K562 (cell line): Measurements from ENCODE around the gene PRKAR2B.

ENCODE experiments used
- ATF3 ChIP-seq, 2 experiments: fragments of 450-650 bp in 1 of 2; sonication (generic) in 1 of 2; formaldehyde crosslinking in 1 of 2; IDR thresholded peaks in 1 of 2; conservative IDR thresholded peaks in 1 of 2; 2 replicates each; pipeline versions ENCODE4 v1.6.1 to v1.8.1; 2016 to 2023; ENCODE audit warnings: mild to moderate bottlenecking in 2 of 2, moderate library complexity in 2 of 2, inconsistent platforms in 1 of 2, missing genetic modification reagents in 1 of 2
- FOXJ2 ChIP-seq: fragments of 200-800 bp; sonication (Bioruptor generic); IDR thresholded peaks from 2 replicates; pipeline ENCODE4 v1.6.1; 2016; ENCODE audit warnings: missing genetic modification characterization, missing compliant biosample characterization
- NONO ChIP-seq, 2 experiments: fragments of 200-400 bp in 1 of 2; fragments of 450-650 bp in 1 of 2; formaldehyde crosslinking in 1 of 2; IDR thresholded peaks; 2 replicates each; pipeline ENCODE4 v1.6.1; 2017; ENCODE audit warnings: low read depth in 2 of 2, mild to moderate bottlenecking in 2 of 2, moderate library complexity in 2 of 2, low read length in 1 of 2
- SP1 ChIP-seq: sonication (generic); formaldehyde crosslinking; IDR thresholded peaks from 2 replicates; pipeline ENCODE4 v1.8.1; 2022; ENCODE audit warnings: mild to moderate bottlenecking, missing genetic modification reagents
- TCF7L2 ChIP-seq: fragments of 150-350 bp; IDR thresholded peaks from 2 replicates; pipeline ENCODE4 v1.6.1; 2016; ENCODE audit warnings: low read depth, mild to moderate bottlenecking, low read length, moderate library complexity
- THRB ChIP-seq: fragments of 450-650 bp; formaldehyde crosslinking; conservative IDR thresholded peaks from 2 replicates; pipeline ENCODE4 v1.4.0; 2022; ENCODE audit warnings: mild to moderate bottlenecking, missing genetic modification characterization
- ZNF253 ChIP-seq: fragments of 250-450 bp; sonication (Bioruptor Pico); conservative IDR thresholded peaks from 2 replicates; pipeline ENCODE4 v1.6.1; 2021; ENCODE audit warnings: mild to moderate bottlenecking

- no peak for TF ChIP-seq TCF7L2
- no peak for TF ChIP-seq THRB (CRISPR knock-in tag)
- TF ChIP-seq SP1 (CRISPR knock-in tag) = no peak
- no peak for TF ChIP-seq ATF3 (IDR thresholded peaks at IDR 0.05)
- no peak for TF ChIP-seq ATF3 (CRISPR knock-in tag; conservative IDR thresholded peaks at IDR 0.05)
- no peak for TF ChIP-seq NONO (IDR thresholded peaks at IDR 0.05; ENCODE audit: low read depth in 2 of 2, low read length in 1 of 2)
- no peak for TF ChIP-seq FOXJ2 (tag)
- TF ChIP-seq ZNF253 (CRISPR knock-in tag) = no peak
Observed at GRCh38 chr7:107186240-107186639, 141.7 kb downstream of the PRKAR2B start.
